H4 (cell line): ENCODE measurements around the gene SPOCK1. TPM values are rescaled to one million over a fixed set of nuclear protein-coding genes. Genes with fewer than 3 reads are reported as not detected.
A peak's percentile ranks its signal among the peaks of the same experiment; 100 is the strongest.

Source experiments
- DNase-seq: peaks from one replicate; pipeline ENCODE4 v3.0.0-alpha.2; 2015; ENCODE audit warnings: low spot score
- total RNA-seq: library from RNA; depleted of rRNA; stranded (reverse); fragments of >200 nt; shearing (Covaris generic); gene quantifications from 2 replicates; pipeline ENCODE4 v1.2.3, GENCODE V29; 2014

Gene SPOCK1
- total RNA-seq, 1 experiment from 2014 or later, result 9.0 TPM

DNA sequence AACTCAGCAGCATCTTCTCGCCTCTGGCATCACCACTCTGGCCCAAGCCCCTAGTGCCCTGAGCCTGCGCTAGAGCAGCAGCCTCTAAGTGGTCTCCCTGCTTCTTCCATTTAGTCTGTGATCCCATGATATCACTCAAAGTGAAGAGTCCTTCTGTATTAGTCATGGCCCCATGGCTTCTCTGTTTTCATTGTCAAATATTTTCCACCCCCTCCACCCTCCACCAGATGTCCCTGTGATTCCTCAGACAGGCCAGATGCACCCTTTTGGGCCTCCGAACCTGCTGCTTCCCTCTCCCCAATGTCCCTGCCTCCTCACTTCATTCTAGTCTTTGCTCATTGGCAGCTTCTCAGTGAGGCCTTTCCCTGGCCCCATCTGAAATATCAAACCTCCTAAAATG lies 299.2 kb downstream of the SPOCK1 start:
- no peak for DNase-seq

DNA sequence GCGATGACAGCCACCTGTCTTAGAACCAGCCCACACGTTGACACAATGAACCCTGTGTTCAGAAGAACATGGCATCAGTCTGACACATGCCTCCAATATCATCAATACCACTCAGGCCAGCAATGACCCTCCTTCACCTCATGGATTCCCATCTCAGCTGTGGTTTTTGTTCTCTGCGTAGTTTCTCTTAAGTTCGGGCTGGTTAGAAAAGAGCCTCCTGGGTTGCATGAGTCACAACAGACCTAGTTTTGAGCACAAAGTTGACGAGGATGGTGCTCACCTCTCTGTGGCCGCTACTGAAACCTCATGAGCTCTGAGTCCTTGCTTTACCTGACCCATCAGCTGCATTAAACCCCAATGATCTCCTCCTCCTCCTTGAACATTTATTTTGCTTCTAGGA lies 299.9 kb downstream of the SPOCK1 start:
- DNase-seq, result no peak

DNA sequence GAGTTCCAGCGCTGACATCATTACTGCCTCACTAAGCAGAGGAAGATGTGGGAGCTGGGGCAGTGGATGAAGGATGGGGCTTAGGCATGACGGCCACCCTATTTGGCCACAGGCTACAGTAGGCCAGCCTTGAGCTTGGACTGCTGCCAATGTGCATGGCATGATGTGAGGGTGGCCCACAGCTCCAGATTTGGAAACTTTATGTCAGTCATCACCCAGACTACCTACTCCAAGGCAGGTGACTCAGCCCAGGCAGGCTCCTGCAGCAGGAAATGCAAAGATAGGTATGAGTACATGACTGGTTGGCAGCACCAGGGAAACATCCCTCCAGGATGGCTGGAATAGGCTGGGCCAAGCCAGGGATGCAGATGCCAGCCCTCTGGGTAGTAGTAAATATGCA lies 303.6 kb downstream of the SPOCK1 start:
- DNase-seq, result peak; percentile 24

DNA sequence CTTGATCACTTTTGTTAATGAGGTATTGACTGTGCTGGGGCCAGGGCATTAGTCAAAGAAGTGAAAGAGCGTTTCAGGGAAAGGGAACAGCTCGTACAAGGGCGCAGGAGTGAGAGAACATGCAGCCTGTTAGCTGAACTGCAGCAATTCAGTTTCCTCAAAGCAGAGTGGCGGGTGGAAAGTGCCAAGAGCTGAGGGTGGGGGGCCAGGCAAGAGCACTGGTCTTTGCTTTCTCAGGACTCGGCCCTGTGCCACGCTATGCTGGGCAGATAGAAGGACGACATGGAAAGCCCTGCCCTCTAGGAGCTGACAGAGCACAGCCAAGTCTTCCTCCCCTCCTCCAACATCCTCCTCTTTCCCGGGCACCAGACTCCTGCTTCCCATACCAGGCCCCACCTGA lies 304.8 kb downstream of the SPOCK1 start:
- DNase-seq, result no peak

DNA sequence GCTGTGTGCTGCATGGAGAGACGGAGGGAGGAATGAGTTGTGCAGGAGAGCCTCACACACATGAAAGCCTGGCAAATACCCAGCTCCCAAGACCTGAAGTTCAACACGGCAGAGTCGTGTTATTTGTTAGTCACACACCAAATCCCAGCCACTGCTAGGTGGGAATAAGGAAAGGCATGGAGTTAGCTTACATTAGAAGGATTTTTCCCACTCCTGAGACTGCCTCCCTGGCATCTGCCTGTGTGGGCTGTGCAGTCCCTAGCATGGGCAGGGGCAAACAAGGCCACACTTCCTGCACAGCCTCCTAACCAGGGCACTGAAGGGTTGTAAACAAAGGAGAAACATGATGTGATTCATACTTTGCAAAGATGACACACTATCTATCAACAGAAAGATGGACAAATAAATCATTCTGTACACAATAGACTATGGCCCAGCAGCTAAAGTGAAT lies 306.8 kb downstream of the SPOCK1 start:
- peak; percentile 16 for DNase-seq

DNA sequence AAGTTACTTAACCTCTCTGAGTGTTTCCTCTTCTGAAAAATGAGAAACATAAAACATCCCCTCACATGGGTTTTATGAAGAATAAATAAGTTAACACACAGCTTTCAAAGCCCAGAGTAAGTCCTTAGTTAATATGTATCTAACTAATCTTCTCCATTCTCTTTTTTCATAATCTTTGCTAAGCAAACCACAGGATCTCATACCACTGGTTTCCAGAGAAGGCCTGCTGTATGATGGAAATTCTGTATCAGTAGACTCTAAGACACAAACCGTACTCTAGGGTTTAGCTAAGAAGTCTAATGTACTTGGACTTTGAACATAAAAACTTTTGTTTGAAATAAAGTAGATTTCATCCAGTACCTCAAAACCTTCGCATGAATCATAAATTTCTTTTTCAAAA lies 307.9 kb downstream of the SPOCK1 start:
- no peak for DNase-seq

DNA sequence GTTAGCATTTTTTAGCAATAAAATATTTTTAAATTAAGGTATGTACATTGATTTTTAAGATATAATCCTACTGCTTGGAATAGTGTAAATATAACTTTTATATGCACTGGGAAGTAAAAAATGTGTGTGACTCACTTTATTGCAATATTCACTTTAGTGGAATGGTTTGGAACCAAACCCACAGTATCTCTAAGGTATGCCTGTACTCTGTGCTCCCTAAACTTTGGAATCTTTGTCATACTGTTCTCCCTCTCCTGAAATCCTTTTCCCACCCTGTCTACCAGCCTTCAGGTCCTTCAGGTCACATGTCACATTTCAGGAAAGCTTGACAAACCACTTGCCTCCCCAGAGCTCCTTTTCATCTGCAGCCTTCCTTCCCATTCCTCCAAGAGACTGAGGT lies 308.7 kb downstream of the SPOCK1 start:
- no peak for DNase-seq

DNA sequence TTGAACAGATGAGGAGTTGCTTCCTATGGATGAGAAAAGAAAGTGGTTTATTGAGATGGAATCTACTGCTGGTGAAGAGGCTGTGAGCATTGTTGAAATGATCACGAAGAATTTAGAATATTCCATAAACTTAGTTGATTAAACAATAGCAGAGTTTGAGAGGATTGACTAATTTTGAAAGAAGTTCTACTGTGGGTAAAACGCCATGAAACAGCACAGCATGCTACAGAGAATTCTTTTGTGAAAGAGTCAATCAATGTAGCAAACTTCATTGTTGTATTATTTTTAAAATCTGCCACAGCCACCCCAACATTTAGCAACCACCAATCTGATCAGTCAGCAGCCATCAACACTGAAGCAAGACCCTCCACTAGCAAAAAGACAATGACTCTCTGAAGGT lies 309.1 kb downstream of the SPOCK1 start:
- no peak for DNase-seq

DNA sequence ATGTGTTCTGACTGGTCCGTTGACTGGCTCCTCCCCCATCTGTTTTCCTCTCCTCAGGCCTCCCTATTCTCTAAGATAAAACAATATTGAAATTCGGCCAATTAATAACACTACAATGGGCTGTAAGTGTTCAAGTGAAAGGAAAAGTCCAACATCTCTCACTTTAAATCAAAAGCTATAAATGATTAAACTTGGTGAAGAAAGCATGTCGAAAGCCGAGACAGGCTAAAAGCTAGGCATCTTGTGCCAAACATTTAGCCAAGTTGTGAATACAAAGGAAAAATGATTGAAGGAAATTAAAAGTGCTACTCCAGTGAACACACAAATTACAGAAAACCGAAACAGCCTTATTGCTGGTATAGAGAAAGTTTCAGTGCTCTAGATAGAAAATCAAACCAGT lies 310.6 kb downstream of the SPOCK1 start:
- DNase-seq, result no peak

DNA sequence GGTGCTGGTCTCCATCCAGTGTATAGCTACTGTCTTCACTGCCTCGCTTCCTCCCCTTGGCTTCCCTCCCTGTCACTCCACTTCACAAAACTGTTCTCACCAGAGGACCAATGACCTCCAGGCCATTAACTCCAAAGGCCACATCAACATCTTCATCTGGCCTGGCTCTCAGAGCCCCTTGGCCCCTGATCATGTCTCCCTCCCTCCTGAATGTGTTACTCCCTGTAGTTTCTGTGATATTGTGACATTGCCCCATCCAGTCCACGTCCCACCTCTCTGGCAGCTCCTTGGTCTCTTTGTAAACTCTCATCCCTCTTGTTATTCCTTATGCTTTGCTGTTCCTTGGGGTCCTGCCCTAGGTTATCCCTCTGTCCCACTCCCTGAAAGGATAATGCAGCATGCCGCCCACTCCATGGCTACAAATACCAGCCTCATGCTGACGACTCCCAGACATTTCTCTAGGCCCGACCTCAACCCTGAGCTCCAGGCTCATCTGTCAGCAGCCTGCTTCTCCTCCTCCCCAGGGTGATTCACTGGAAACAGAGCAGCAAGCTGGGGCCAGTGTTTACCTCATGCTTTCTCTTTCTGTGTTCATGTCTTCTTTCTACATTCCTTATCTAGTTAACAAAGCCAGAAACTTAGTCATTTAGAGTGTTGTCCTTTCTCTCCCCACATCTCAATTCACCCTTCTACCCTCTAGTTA lies 312.2 kb downstream of the SPOCK1 start:
- no peak for DNase-seq

DNA sequence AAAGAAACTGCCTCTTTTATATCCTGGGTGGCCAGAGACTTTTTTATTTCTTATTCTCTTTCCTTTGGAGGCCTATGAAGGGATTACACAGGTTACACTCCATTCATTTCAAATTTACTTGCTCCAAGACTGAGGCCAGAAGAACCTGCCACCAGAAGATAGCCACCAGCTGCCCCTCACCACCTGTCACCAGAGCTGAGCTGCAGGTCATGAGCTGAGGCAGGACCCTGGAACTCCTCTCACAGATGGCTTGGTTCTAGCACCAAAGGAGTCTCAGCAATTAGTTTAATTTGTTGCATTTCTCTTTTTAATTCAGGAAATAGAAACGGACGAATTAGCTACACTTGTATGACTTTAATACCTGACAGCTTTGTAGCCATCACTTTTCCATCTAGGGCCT lies 313.9 kb downstream of the SPOCK1 start:
- DNase-seq, result no peak

DNA sequence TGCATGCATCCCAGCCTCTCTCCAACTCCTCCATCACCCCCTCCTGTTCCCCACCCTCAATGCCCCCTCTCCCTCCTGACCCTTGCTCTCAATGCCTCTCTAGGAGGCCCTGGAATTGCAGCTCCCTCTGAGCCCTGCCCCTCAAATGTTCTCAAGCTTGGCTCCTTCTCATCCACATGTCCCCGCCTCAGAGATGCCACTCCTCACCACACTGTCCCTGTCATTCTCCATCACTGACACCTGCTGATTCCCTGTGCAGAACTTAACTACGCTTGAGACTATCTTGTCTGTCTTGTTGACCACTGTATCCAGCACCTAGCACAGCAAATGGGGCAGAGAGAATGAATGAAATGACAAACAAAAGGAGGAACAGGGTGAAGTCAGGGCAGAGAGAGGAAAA lies 314.4 kb downstream of the SPOCK1 start:
- no peak for DNase-seq

DNA sequence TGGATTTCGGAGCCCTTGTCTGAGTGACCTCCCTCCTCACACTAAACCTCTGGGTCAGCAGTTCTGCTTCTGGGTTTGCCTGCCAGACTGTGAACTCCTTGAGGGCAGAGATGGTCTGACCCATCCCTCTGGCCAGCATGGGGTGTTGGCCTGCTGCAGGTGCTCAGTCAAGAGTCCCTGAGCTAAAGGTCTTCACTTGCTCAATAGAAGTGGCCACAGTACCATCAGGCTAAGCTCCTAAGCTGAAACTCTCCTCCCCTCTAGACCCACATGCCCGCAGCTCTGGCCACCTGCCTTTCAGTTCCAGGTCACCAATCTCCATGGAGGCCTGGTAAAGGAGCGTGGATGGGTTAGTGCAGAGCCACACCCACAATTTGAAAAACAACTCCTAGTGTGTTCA lies 316.6 kb downstream of the SPOCK1 start:
- DNase-seq, result no peak

DNA sequence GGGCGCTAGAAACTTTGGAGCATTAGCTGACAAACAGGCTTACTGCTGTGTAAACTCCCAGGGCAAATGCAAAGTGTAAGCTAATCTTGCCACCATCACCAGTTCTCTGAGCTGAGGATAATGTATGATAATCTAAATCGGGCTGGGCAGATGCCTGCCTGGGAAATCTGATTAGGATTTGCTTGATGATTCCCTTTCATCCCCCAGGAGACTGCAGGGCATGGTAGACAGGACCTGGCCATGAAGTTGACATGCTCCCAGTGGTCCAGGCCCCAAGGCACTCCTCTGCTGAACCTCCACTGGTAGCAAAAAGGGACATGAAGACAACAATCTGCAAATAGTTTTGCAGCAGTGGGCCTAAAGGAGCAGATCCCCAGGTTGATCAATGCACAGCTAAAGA lies 317.5 kb downstream of the SPOCK1 start:
- DNase-seq, result no peak

DNA sequence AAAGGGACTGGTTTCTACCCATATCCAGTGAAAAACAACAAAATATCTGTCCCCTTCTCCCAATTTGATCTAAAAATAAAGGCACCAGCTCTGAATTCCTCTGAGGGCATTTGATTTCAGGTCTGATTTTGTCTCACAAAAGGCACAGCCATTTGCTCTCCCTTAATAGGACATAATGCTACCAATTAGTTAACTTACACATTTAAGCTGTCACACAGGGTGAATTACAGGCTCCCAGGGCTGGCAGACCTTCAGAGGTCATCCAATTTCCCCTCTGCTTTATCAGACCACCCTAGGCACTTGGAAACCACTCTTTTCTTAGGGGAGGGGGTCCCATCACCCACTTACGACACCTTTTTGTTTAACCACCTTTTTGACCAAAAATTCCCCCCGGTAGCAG lies 319.9 kb downstream of the SPOCK1 start:
- no peak for DNase-seq

DNA sequence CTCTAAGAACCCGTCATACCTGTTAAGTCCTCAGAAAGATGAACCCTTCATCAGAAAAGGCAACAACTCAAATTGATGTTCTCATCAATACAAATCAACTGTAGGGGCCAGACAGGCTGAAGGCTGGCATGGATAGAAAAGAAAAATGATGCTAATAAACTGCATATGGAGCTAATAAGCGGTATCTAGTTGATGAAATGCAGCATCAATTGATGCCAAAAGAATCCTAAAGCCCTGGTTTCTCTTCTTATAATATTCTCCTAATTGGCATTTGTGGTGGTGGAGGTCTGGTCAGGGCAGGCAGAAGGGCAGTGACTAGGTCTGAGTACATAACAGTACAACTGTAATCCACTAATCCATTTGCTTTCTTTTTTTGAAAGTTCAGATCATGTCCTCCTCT lies 322.5 kb downstream of the SPOCK1 start:
- DNase-seq, result no peak

DNA sequence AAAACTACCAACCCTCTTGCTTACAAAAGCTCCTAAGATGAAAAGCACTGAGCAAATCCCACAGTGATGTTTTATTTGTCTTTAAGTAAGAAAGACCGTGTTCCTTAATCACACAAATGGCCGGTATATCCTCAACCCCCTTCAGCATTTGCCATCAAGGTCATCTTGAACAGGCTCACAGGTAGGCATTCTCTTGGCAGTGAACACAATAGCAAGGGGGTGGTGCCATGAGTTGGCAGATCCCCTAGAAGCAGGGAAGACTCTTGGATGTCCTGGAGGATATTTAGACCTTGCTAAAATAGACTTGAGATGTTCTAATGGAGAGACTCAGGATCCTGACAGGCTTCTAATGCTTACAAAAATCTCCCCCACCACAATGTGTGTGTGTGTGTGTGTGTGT lies 323.0 kb downstream of the SPOCK1 start:
- no peak for DNase-seq

DNA sequence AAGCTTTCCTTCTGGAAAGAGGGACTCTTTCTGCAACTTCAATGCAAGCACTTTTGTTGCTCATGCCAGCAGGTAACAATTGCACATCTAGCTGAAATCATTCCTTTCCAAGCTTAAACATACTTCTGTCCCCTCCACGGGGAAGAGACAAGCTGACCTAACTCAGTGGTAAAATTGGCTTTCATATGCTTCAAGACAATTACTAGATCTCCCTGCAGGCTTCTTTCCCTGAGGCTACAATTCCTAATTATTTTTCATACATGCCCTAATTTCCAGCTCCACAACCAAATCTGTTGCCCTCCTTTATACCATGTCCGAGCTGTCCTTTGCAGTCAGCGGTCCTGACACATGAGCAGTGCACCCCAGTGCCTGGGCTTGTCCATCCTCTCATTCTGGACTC lies 324.9 kb downstream of the SPOCK1 start:
- no peak for DNase-seq

DNA sequence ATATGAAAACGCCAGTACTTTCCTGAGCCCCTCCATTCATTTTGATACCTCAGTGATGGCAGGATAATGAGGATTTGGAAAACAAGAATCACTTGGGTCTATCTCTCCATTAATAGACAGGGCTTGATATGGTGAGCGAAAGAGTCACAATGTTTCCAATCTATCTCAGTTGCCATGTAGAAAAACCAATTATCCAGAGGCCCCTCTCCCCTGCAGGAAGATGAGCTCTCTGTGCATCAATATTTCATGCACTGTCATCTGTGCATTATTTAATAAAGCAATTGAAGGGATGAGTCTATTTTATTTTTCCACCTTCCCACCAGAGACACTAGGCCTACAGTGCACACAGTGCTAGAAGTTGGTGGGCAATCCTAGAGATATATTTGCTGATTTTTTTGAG lies 326.9 kb downstream of the SPOCK1 start:
- no peak for DNase-seq

DNA sequence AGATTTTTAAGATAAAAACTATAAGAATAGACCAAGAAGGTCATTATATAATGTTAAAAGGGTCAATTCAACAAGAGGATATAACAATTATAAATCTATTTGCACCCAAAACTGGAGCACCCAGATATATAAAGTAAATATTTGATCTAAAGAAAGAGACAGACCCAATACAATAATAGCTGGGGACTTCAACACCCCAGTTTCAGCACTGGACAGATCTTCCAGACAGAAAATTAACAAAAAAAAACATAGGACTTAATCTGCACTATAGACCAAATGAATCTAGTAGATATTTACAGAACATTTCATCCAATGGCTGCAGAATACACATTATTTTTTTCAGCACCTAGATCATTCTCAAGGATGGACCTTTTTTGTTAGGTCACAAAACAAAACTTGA lies 331.9 kb downstream of the SPOCK1 start:
- no peak for DNase-seq

DNA sequence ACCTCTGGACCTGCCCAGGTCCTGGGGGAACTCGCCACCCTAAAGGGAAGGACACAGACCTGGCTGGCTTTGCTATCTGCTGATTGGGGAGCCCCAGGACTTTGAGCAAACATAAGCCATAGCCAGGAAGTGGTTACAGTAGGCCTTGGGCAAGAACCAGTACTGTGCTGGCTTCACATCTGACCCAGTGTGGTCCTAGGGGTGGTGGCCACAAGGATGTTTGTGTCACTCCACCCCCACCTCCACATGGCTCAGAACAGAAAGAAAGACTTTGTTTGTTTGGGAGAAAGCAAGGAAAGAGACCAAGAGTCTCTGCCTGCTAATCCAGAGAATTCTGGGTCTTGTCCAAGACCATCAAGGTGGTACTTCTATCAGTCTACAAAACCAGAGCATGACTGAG lies 334.2 kb downstream of the SPOCK1 start:
- peak; percentile 20 for DNase-seq

DNA sequence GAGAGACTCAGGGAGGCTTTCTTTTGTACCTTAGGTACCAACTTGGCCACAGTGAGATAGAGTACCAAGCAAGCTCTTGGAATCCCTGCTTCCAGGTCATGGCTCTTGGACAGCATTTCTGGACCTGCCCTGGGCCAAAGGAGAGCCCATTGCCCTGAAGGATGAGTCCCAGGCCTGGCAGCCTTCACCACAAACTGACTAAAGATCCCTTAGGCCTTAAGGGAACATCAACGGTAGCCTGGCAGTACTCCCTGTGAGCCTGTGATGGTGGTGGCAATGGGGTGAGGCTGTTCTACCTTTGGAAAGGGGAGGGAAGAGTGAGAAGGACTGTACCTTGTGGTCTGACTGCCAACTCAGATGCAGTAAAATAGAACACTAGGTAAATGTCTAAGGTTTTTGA lies 334.6 kb downstream of the SPOCK1 start:
- no peak for DNase-seq

DNA sequence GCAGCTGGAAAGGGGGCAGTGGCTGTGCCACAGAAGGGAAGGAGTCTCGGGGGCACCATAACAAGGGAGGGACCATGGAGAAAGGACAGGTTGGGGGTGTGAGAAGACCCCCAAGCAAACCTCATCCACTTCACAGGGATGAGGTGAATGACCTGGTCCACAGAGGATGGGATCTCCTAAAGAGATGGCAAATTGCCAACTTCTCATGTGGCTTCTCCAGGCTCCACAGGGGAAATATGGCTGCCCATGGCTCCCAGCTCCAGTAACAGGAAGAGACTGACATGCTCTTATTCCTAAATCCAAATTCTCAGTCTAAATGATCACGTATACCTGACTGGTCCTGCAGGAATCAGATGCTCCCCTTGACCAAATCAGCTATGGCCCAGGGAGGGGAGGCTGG lies 340.4 kb downstream of the SPOCK1 start:
- DNase-seq, result no peak

DNA sequence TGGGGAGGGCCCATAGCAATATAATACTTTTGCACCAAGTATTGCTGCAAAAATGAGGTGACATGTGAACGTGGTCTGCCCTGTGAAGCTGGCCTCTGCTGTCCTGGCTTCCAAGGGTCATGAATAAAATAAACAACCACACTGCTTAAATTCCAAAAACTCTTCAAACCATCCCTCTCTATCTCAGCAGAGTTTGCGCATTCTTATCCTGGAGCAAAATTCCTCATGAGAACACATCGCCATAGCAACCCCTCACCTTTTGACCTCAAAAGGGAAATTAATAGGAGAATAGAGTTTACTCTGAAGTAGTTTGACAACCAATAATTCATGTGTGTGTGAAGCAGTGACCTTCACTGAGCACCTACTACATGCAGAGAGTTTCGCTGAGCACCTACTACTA lies 342.9 kb downstream of the SPOCK1 start:
- no peak for DNase-seq
